Smooth muscle cell (in vitro differentiated cells): ENCODE results near the gene GRM5. TPM values are rescaled to one million over a fixed set of nuclear protein-coding genes. Genes with fewer than 3 reads are reported as not detected.
A peak's percentile ranks its signal among the peaks of the same experiment; 100 is the strongest.

Source experiments
- DNase-seq: peaks from one replicate; lab custom pipeline; 2025; ENCODE audit not compliant: unreplicated experiment; lab: John Stamatoyannopoulos, UW
- H2AFZ ChIP-seq: fragments of 200-600 bp; sonication (generic); 2 replicates; pipeline ENCODE4 v1.6.0; 2016; ENCODE audit warnings: antibody characterized with exemption, low read depth, mild to moderate bottlenecking
- H3F3A ChIP-seq: fragments of 200-600 bp; sonication (generic); 2 replicates; pipeline ENCODE4 v1.6.0; 2017; ENCODE audit warnings: antibody characterized with exemption, low read depth
- H3K27ac ChIP-seq: fragments of 200-600 bp; sonication (generic); 2 replicates; pipeline ENCODE4 v1.5.1; 2016; ENCODE audit warnings: low read depth, mild to moderate bottlenecking
- H3K27me3 ChIP-seq: fragments of 200-600 bp; sonication (generic); 2 replicates; pipeline ENCODE4 v1.6.1; 2016; ENCODE audit warnings: low read depth, mild to moderate bottlenecking
- H3K36me3 ChIP-seq: fragments of 200-600 bp; sonication (generic); 2 replicates; pipeline ENCODE4 v1.5.1; 2016; ENCODE audit warnings: low read depth
- H3K4me1 ChIP-seq: fragments of 200-600 bp; sonication (generic); 2 replicates; pipeline ENCODE4 v1.5.1; 2016; ENCODE audit warnings: low read depth
- H3K4me2 ChIP-seq: fragments of 200-600 bp; sonication (generic); 2 replicates; pipeline ENCODE4 v1.6.0; 2016; ENCODE audit warnings: mild to moderate bottlenecking
- H3K4me3 ChIP-seq: fragments of 200-600 bp; sonication (generic); 2 replicates; pipeline ENCODE4 v1.5.1; 2016; ENCODE audit warnings: mild to moderate bottlenecking
- H3K79me2 ChIP-seq: fragments of 200-600 bp; sonication (generic); 2 replicates; pipeline ENCODE4 v1.6.0; 2016; ENCODE audit warnings: low read depth, mild to moderate bottlenecking
- H3K9ac ChIP-seq: fragments of 200-600 bp; sonication (generic); 2 replicates; pipeline ENCODE4 v1.6.0; 2016; ENCODE audit warnings: low read depth
- H3K9me3 ChIP-seq: fragments of 200-600 bp; sonication (generic); replicated peaks from 2 replicates; pipeline ENCODE4 v1.5.1; 2016; ENCODE audit warnings: low read depth
- H4K20me1 ChIP-seq: fragments of 200-600 bp; sonication (generic); 2 replicates; pipeline ENCODE4 v1.6.0; 2016; ENCODE audit warnings: low read depth
- CTCF ChIP-seq: fragments of 200-600 bp; sonication (generic); IDR thresholded peaks from 2 replicates; pipeline ENCODE4 v1.5.1; 2017; ENCODE audit warnings: borderline replicate concordance, mild to moderate bottlenecking, antibody characterized with exemption; ENCODE audit not compliant: insufficient read depth, poor library complexity, severe bottlenecking
- WGBS: methylation state at CpG from one replicate; pipeline ENCODE4 v1.1.7; 2016; ENCODE audit warnings: low lambda C conversion rate; 5-methylcytosine and 5-hydroxymethylcytosine counted together
- polyA plus RNA-seq: library from polyadenylated mRNA; unstranded; fragments of >200 nt; fragmentation: Nextera tagmentation; extraction: Ambion mirVana; gene quantifications from 2 replicates; pipeline ENCODE4 v1.2.1, GENCODE V29; 2016
- total RNA-seq: library from RNA; depleted of rRNA; stranded (reverse); fragments of >200 nt; gene quantifications from 2 replicates; pipeline ENCODE4 v1.2.3, GENCODE V29; 2014

The GRM5 gene
- total and polyA plus RNA-seq, 2 experiments from 2014 or later: not detected

GRCh38 chr11:88632163-88632562 is 433.6 kb downstream of the GRM5 start:
- Histone ChIP-seq H3K27ac (no peak overlapping the region), H4K20me1 (no peaks in the 10 kb centered on the region), H3F3A (no peaks in the 10 kb centered on the region), H3K4me1 (peaks cover 4% of the 10 kb centered on the region), H2AFZ (no peak overlapping the region), H3K79me2 (no peaks in the 10 kb centered on the region), H3K9ac (no peak overlapping the region), H3K4me3 (no peak overlapping the region), H3K4me2 (no peak overlapping the region), H3K9me3 (no peaks in the 10 kb centered on the region), H3K36me3 (no peaks in the 10 kb centered on the region), H3K27me3 (no peaks in the 10 kb centered on the region)
- 91% methylated on average over 4 of the region's 4 CpGs for whole genome bisulfite sequencing
- TF ChIP-seq CTCF: no peak
- no peak for DNase-seq

GRCh38 chr11:88631497-88631896 is 434.3 kb downstream of the GRM5 start:
- Histone ChIP-seq H3K27me3 (no peaks in the 10 kb centered on the region), H2AFZ (no peak overlapping the region), H3K36me3 (no peaks in the 10 kb centered on the region), H3K9me3 (no peaks in the 10 kb centered on the region), H3K4me2 (no peak overlapping the region), H3K9ac (no peak overlapping the region), H3K79me2 (no peaks in the 10 kb centered on the region), H3K4me1 (peaks cover 4% of the 10 kb centered on the region), H4K20me1 (no peaks in the 10 kb centered on the region), H3K27ac (peak overlapping the region; percentile 35), H3F3A (no peaks in the 10 kb centered on the region), H3K4me3 (no peak overlapping the region)
- TF ChIP-seq CTCF: no peak
- WGBS: 32% methylated on average over 1 of the region's 1 CpG
- no peak for DNase-seq

- 100% methylated on average over 2 of the region's 2 CpGs for WGBS
- Histone ChIP-seq H3K27ac (no peak overlapping the region), H3F3A (no peaks in the 10 kb centered on the region), H4K20me1 (no peaks in the 10 kb centered on the region), H3K9me3 (no peaks in the 10 kb centered on the region), H3K4me1 (peaks cover 4% of the 10 kb centered on the region), H3K79me2 (no peaks in the 10 kb centered on the region), H3K9ac (no peak overlapping the region), H3K4me2 (no peak overlapping the region), H3K4me3 (no peak overlapping the region), H2AFZ (no peak overlapping the region), H3K36me3 (no peaks in the 10 kb centered on the region), H3K27me3 (no peaks in the 10 kb centered on the region)
- no peak for DNase-seq
- no peak for TF ChIP-seq CTCF
Observed at GRCh38 chr11:88629496-88629895, 436.3 kb downstream of the GRM5 start.

- no peak overlapping the region for H3K4me3 ChIP-seq
- no peak overlapping the region for H2AFZ ChIP-seq
- peak overlapping the region; percentile 26 for H3K4me2 ChIP-seq
- DNase-seq: no peak
- H3K27ac ChIP-seq: no peak overlapping the region
- 72% methylated on average over 4 of the region's 4 CpGs for WGBS
- no peaks in the 10 kb centered on the region for H4K20me1 ChIP-seq
- H3F3A ChIP-seq: no peaks in the 10 kb centered on the region
- TF ChIP-seq CTCF: no peak
- H3K79me2 ChIP-seq: no peaks in the 10 kb centered on the region
- peaks cover under 1% of the 10 kb centered on the region for H3K4me1 ChIP-seq
- H3K27me3 ChIP-seq: no peaks in the 10 kb centered on the region
- no peaks in the 10 kb centered on the region for H3K36me3 ChIP-seq
- H3K9me3 ChIP-seq: no peaks in the 10 kb centered on the region
- no peak overlapping the region for H3K9ac ChIP-seq
Observed at GRCh38 chr11:88626216-88626615, 439.6 kb downstream of the GRM5 start.
